Retinal pigment epithelial cell (primary cell): ENCODE results near the gene TRAF3IP1.
"Not testable (repeated sequence)": the region's sequence is repeated elsewhere in the genome, so short reads cannot be mapped to it uniquely, and the experiment has no call there.

Experiments used
- DNase-seq: peaks from one replicate; pipeline ENCODE4 v3.0.0-alpha.2; 2010; ENCODE audit warnings: low read depth
- H3K4me3 ChIP-seq: 2 replicates; pipeline ENCODE4 v1.5.1; 2011; ENCODE audit warnings: mild to moderate bottlenecking, low read length, control low read depth, moderate library complexity
- CTCF ChIP-seq: conservative IDR thresholded peaks from 2 replicates; pipeline ENCODE4 v1.5.1; 2011; ENCODE audit warnings: low read depth, low read length, control low read depth, inconsistent platforms

The TRAF3IP1 gene

GRCh38 chr2:238404406-238405216, 84.3 kb downstream of the TRAF3IP1 start:
- no peak overlapping the region for H3K4me3 ChIP-seq
- TF ChIP-seq CTCF: no peak
- no peak for DNase-seq

- not testable (repeated sequence) for DNase-seq, H3K4me3 ChIP-seq
Observed at GRCh38 chr2:238405217-238405555, 84.9 kb downstream of the TRAF3IP1 start.

- DNase-seq: no peak
- no peak overlapping the region for H3K4me3 ChIP-seq
- no peak for TF ChIP-seq CTCF
Observed at GRCh38 chr2:238406221-238406997, 86.1 kb downstream of the TRAF3IP1 start.

- DNase-seq: no peak
- no peak for TF ChIP-seq CTCF
- H3K4me3 ChIP-seq: no peak overlapping the region
Observed at GRCh38 chr2:238406998-238407285, 86.6 kb downstream of the TRAF3IP1 start.

- H3K4me3 ChIP-seq: no peak overlapping the region
- TF ChIP-seq CTCF: no peak
- no peak for DNase-seq
Observed at GRCh38 chr2:238407566-238407965, 87.2 kb downstream of the TRAF3IP1 start.

- H3K4me3 ChIP-seq: no peak overlapping the region
- TF ChIP-seq CTCF: no peak
- DNase-seq: no peak
Observed at GRCh38 chr2:238408615-238409340, 88.5 kb downstream of the TRAF3IP1 start.

GRCh38 chr2:238409341-238410199, 89.3 kb downstream of the TRAF3IP1 start:
- no peak for DNase-seq
- TF ChIP-seq CTCF: no peak
- no peak overlapping the region for H3K4me3 ChIP-seq
